ENCODE measurements around the gene PRTN3.

The PRTN3 gene

GRCh38 chr19:884420-885211, 43.8 kb downstream of the PRTN3 start:
- no peak for DNase-seq (ENCODE audit: low read depth)
- no peak for TF ChIP-seq CTCF (IDR thresholded peaks at IDR 0.05; ENCODE audit: low read depth, low read length, missing control alignments)
- H3K4me3 ChIP-seq (ENCODE audit: low read depth, low read length): no peak overlapping the region

- no peak overlapping the region for H3K4me3 ChIP-seq (ENCODE audit: low read depth, low read length)
- TF ChIP-seq CTCF (IDR thresholded peaks at IDR 0.05; ENCODE audit: low read depth, low read length, missing control alignments): no peak
- DNase-seq (ENCODE audit: low read depth): no peak
Observed at GRCh38 chr19:885536-886224, 44.9 kb downstream of the PRTN3 start.

- DNase-seq (ENCODE audit: low read depth): no peak
- TF ChIP-seq CTCF (IDR thresholded peaks at IDR 0.05; ENCODE audit: low read depth, low read length, missing control alignments): no peak
Observed at GRCh38 chr19:887072-887471, 46.3 kb downstream of the PRTN3 start.

GRCh38 chr19:887599-887998, 46.8 kb downstream of the PRTN3 start:
- no peak for DNase-seq (ENCODE audit: low read depth)
- TF ChIP-seq CTCF (IDR thresholded peaks at IDR 0.05; ENCODE audit: low read depth, low read length, missing control alignments): no peak
- no peak overlapping the region for H3K4me3 ChIP-seq (ENCODE audit: low read depth, low read length)

More at GRCh38 chr19:887072-887471, 46.3 kb downstream of the PRTN3 start:
- no peak overlapping the region for H3K4me3 ChIP-seq (ENCODE audit: low read depth, low read length)

GRCh38 chr19:888581-889385, 48.0 kb downstream of the PRTN3 start:
- H3K4me3 ChIP-seq (ENCODE audit: low read depth, low read length): no peak overlapping the region; the same call in 1 of the 2 replicates
- no peak for TF ChIP-seq CTCF (IDR thresholded peaks at IDR 0.05; ENCODE audit: low read depth, low read length, missing control alignments)
- no peak for DNase-seq (ENCODE audit: low read depth)

- TF ChIP-seq CTCF (IDR thresholded peaks at IDR 0.05; ENCODE audit: low read depth, low read length, missing control alignments): no peak
- no peak for DNase-seq (ENCODE audit: low read depth)
- no peak overlapping the region for H3K4me3 ChIP-seq (ENCODE audit: low read depth, low read length)
Observed at GRCh38 chr19:889662-890295, 49.0 kb downstream of the PRTN3 start.
